K562 (cell line): Measurements from ENCODE around the gene SMIM35. TPM values are rescaled to one million over a fixed set of nuclear protein-coding genes. Genes with fewer than 3 reads are reported as not detected.

Experiments used
- ARID2 ChIP-seq: fragments of 450-650 bp; IDR thresholded peaks from 2 replicates; pipeline ENCODE4 v1.6.1; 2017; ENCODE audit warnings: antibody characterized with exemption, mild to moderate bottlenecking
- EZH2 ChIP-seq: IDR thresholded peaks from 2 replicates; pipeline ENCODE4 v1.6.1; 2012; ENCODE audit warnings: low read depth, mild to moderate bottlenecking, inconsistent platforms, low read length, borderline replicate concordance
- SAP30 ChIP-seq: fragments of 200-600 bp; sonication (generic); IDR thresholded peaks from 2 replicates; pipeline ENCODE4 v1.6.1; 2012; ENCODE audit warnings: borderline replicate concordance, low read depth, mild to moderate bottlenecking, moderate library complexity, low read length, control low read depth, inconsistent platforms; ENCODE audit not compliant: insufficient read depth, poor library complexity, severe bottlenecking
- SREBF1 ChIP-seq: fragments of 150-350 bp; IDR thresholded peaks from 2 replicates; pipeline ENCODE4 v1.6.1; 2014; ENCODE audit warnings: antibody characterized with exemption, low read depth, low read length, borderline replicate concordance
- TCF3 ChIP-seq: sonication (generic); formaldehyde crosslinking; IDR thresholded peaks from 2 replicates; pipeline ENCODE4 v1.4.0; 2020; ENCODE audit warnings: mild to moderate bottlenecking, missing genetic modification reagents
- polyA plus RNA-seq, 8 experiments: library from polyadenylated mRNA; depleted of rRNA in 4 of 8; stranded (reverse) in 5 of 8; unstranded in 3 of 8; fragments of >200 nt; fragmentation: Nextera tagmentation in 2 of 8; fragmentation: Illumina TruSeq in 1 of 8; extraction: Ambion mirVana in 2 of 8; extraction: Trizol in 1 of 8; gene quantifications; 2 replicates each; pipeline versions ENCODE4 v1.2.1 to v1.2.3, GENCODE V29; 2011 to 2014; ENCODE audit warnings: inconsistent platforms in 1 of 8, missing spikeins in 1 of 8
- total RNA-seq, 7 experiments: library from RNA; depleted of rRNA in 6 of 7; stranded (reverse); fragments of >200 nt in 6 of 7; fragmentation: Illumina TruSeq in 2 of 7; extraction: Trizol in 2 of 7; gene quantifications; 2 replicates each; pipeline versions ENCODE4 v1.2.1 to v1.2.3, GENCODE V29; 2011 to 2021; ENCODE audit warnings: low replicate concordance in 1 of 7
- TF ChIP-seq, protein P1 (sequence below), 2 experiments: fragments of 450-650 bp; formaldehyde crosslinking in 1 of 2; IDR thresholded peaks; 2 replicates each; pipeline versions ENCODE4 v1.4.0 to v1.6.1; 2014 to 2020; ENCODE audit warnings: mild to moderate bottlenecking in 2 of 2, borderline replicate concordance in 1 of 2, low read depth in 1 of 2
- TF ChIP-seq, protein P2 (sequence below): fragments of 450-650 bp; IDR thresholded peaks from 2 replicates; pipeline ENCODE4 v1.6.1; 2016

Gene SMIM35
- total and polyA plus RNA-seq, 9 of the 15 experiments (the other 6 are each of a cell fraction or from before 2014, with no cell fraction given), result 0.03 TPM; not detected in 7

DNA sequence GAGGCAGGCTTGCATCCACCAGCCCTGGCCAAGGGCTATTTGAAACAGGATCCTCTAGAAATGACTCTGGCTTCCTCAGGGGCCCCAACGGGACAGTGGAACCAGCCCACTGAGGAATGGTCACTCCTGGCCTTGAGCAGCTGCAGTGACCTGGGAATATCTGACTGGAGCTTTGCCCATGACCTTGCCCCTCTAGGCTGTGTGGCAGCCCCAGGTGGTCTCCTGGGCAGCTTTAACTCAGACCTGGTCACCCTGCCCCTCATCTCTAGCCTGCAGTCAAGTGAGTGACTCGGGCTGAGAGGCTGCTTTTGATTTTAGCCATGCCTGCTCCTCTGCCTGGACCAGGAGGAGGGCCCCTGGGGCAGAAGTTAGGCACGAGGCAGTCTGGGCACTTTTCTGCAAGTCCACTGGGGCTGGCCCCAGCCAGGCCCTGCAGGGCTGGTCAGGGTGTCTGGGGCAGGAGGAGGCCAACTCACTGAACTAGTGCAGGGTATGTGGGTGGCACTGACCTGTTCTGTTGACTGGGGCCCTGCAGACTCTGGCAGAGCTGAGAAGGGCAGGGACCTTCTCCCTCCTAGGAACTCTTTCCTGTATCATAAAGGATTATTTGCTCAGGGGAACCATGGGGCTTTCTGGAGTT lies 87.3 kb downstream of the SMIM35 start (continued):
- TF ChIP-seq, protein P1, sequence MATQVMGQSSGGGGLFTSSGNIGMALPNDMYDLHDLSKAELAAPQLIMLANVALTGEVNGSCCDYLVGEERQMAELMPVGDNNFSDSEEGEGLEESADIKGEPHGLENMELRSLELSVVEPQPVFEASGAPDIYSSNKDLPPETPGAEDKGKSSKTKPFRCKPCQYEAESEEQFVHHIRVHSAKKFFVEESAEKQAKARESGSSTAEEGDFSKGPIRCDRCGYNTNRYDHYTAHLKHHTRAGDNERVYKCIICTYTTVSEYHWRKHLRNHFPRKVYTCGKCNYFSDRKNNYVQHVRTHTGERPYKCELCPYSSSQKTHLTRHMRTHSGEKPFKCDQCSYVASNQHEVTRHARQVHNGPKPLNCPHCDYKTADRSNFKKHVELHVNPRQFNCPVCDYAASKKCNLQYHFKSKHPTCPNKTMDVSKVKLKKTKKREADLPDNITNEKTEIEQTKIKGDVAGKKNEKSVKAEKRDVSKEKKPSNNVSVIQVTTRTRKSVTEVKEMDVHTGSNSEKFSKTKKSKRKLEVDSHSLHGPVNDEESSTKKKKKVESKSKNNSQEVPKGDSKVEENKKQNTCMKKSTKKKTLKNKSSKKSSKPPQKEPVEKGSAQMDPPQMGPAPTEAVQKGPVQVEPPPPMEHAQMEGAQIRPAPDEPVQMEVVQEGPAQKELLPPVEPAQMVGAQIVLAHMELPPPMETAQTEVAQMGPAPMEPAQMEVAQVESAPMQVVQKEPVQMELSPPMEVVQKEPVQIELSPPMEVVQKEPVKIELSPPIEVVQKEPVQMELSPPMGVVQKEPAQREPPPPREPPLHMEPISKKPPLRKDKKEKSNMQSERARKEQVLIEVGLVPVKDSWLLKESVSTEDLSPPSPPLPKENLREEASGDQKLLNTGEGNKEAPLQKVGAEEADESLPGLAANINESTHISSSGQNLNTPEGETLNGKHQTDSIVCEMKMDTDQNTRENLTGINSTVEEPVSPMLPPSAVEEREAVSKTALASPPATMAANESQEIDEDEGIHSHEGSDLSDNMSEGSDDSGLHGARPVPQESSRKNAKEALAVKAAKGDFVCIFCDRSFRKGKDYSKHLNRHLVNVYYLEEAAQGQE (IDR thresholded peaks at IDR 0.05; ENCODE audit: borderline replicate concordance), result no peak
- TF ChIP-seq, protein P1 (CRISPR knock-in tag; IDR thresholded peaks at IDR 0.05; ENCODE audit: low read depth), result no peak
- TF ChIP-seq EZH2, result no peak
- TF ChIP-seq ARID2, result no peak
- TF ChIP-seq TCF3 (CRISPR knock-in tag), result no peak
- no peak for TF ChIP-seq SAP30
- TF ChIP-seq, protein P2, sequence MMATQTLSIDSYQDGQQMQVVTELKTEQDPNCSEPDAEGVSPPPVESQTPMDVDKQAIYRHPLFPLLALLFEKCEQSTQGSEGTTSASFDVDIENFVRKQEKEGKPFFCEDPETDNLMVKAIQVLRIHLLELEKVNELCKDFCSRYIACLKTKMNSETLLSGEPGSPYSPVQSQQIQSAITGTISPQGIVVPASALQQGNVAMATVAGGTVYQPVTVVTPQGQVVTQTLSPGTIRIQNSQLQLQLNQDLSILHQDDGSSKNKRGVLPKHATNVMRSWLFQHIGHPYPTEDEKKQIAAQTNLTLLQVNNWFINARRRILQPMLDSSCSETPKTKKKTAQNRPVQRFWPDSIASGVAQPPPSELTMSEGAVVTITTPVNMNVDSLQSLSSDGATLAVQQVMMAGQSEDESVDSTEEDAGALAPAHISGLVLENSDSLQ, result no peak
- TF ChIP-seq SREBF1, result no peak
